GM21360 (cell line): ENCODE results near the gene INTU.

ENCODE experiments used
- ATAC-seq: cut with Tn5 transposase; IDR thresholded peaks from one replicate; pipeline ENCODE4 v1.9.1; 2021; ENCODE audit warnings: mild to moderate bottlenecking, moderate library complexity; ENCODE audit not compliant: unreplicated experiment

Gene INTU

DNA sequence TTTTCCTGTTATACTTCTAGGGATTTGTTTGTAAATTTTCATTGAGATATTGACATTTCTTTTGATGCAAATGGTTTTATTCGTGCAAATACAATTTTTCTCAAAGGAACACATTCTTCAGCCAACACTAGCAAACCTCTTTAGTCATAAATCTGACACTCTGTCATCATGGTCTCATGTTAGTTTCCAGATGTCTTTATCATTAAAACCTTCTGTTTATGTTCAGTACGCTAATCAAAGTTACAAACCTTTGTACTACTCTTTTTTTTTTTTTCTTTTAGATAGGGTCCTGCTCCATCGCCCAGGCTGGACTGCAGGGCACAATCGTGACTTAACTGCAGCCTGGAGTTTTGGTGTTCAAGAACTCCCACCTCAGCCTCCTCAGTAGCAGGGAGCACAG lies 104.5 kb downstream of the INTU start:
- ATAC-seq: no peak

DNA sequence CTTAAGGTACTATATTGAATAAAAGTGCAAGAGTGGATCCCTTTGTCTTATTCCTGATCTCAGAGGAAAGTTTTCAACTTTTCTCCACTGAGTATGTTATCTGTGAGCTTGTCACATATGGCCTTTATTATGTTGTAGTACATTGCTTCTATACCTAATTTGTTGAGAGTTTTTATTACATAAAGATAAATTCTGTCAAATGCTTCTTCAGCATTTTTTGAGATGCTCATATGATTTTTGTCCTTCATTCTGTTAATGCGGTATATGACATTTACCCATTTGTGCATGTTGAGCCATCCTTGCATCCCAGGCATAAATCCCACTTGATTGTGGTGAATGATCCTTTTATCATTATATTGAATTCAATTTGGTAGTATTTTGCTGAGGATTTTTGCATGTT lies 108.5 kb downstream of the INTU start:
- ATAC-seq: no peak

DNA sequence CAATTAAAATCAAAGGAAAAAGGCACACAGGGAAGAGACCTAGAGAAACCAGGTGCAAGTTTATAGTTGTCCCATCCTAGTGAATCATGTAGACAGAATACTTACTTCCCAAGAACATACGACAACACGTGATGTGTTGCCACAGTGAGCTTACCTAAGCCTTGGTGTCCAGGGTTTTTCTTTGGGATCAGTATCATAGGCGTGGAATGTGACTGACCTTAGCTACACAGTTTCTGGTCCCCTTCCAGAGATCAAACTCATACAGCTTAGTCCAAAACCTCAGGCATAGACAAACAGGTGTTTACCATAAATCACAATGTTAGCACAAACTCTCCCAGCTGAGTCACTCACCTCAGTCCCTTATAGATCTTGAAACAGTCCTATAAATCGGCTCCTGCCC lies 115.1 kb downstream of the INTU start:
- ATAC-seq: no peak

GRCh38 chr4:127748957-127749356 lies 116.2 kb downstream of the INTU start:
- ATAC-seq: no peak

DNA sequence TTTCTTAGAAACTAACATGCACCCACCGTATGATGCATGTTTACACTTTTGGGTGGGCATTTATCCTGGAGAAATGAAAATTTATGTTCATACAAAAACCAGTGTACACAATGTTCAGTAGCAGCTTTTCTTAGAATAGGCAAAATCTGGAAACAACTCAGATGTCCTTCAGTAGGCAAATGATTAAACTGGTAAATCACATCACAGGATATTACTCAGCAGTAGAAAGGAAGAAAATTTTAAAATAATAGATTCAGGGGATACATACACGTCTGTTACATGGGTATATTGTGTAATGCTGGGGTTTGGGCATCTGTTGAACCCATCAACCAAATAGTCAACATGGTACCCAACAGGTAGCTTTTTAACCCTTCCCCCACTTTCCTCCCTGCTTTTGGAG lies 124.1 kb downstream of the INTU start:
- ATAC-seq: no peak

DNA sequence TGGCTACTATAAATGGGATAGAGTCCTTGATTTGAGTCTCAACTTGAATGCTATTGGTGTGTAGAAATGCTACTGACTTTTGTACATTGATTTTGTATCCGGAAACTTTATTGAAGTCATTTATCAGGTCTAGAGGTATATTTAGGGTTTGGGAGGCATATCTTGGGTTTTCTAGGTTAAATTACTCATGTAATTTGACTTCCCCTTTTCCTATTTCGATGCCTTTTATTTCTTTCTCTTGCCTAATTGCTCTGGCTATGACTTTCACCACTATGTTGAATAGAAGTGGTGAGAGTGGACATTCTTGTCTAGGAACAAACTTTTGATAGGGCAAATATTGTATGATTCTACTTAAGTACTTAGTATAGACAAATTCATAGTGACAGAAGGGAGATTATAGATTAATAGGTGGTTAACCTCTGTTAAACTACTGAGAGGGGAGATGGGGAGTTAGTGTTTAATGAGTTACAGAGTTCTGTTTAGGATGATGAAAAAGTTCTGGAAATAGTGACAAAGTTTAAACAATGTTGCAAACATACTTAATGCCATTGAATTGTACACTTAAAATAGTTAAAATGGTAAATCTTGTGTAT lies 126.6 kb downstream of the INTU start:
- no peak for ATAC-seq

DNA sequence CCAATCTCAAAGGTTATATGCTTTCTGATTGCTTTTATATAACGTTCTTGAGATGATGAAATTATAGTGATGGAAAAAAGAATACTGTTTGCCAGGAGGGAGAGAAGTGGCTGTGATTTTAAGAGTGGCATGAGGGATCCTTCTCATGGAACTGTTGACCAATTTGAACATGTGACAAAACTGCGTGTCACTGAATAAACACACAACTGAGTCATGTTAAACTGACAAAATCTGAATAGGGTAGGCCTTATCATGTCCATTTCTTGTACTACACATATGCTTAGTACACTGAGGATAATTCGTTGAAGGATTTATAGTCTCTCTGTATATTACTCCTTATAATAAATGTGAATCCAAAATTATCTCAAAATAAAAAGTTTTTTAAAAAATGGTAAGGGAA lies 127.1 kb downstream of the INTU start:
- no peak for ATAC-seq

GRCh38 chr4:127771535-127772275 lies 138.9 kb downstream of the INTU start:
- ATAC-seq: no peak

GRCh38 chr4:127772769-127773671 lies 140.3 kb downstream of the INTU start:
- ATAC-seq: no peak

GRCh38 chr4:127775843-127776242 lies 143.1 kb downstream of the INTU start:
- ATAC-seq: peak; percentile 38
